Pons (tissue), 1 donor: ENCODE results near the gene OGFR.

Source experiments
- DNase-seq: peaks from one replicate; pipeline ENCODE4 v3.0.0-alpha.2; 2016; ENCODE audit warnings: low spot score

Gene OGFR

GRCh38 chr20:62860924-62861691 is 56.5 kb downstream of the OGFR start:
- no peak for DNase-seq

GRCh38 chr20:62861726-62862336 is 57.2 kb downstream of the OGFR start, which contains the start of gene TCFL5:
Gene TCFL5, minus strand, starts transcription at chr20:62861822. Its CDS starts 152 bp downstream, at chr20:62861670.
- DNase-seq = peak; percentile 67
